OCI-LY1 (cell line): ENCODE results near the gene CCDC85C.

Experiments used
- H2AFZ ChIP-seq: fragments of 200-600 bp; sonication (generic), shearing (Covaris generic); 2 replicates; pipeline ENCODE4 v1.6.0; 2014; ENCODE audit warnings: antibody characterized with exemption, mild to moderate bottlenecking, low read length
- H3F3A ChIP-seq: fragments of 200-600 bp; sonication (generic), shearing (Covaris generic); 2 replicates; pipeline ENCODE4 v1.6.0; 2014; ENCODE audit warnings: mild to moderate bottlenecking, antibody characterized with exemption, low read length, moderate library complexity; ENCODE audit not compliant: insufficient read depth
- H3K27ac ChIP-seq: fragments of 200-600 bp; sonication (generic); 2 replicates; pipeline ENCODE4 v1.5.1; 2014; ENCODE audit warnings: low read length, mixed run types, mild to moderate bottlenecking, low read depth; ENCODE audit not compliant: poor library complexity, severe bottlenecking
- H3K27me3 ChIP-seq: fragments of 200-600 bp; sonication (generic); 2 replicates; pipeline ENCODE4 v1.6.0; 2014; ENCODE audit warnings: antibody characterized with exemption, mild to moderate bottlenecking, low read length, moderate library complexity; ENCODE audit not compliant: insufficient read depth
- H3K36me3 ChIP-seq: fragments of 200-600 bp; sonication (generic); 2 replicates; pipeline ENCODE4 v1.6.1; 2014; ENCODE audit warnings: mild to moderate bottlenecking, antibody characterized with exemption, low read length, moderate library complexity, mixed read lengths; ENCODE audit not compliant: insufficient read depth
- H3K4me1 ChIP-seq: fragments of 200-600 bp; sonication (generic); 2 replicates; pipeline ENCODE4 v1.5.1; 2014; ENCODE audit warnings: mild to moderate bottlenecking, low read length, moderate library complexity; ENCODE audit not compliant: insufficient read depth, severe bottlenecking
- H3K4me2 ChIP-seq: fragments of 200-600 bp; sonication (generic), shearing (Covaris generic); 2 replicates; pipeline ENCODE4 v1.6.1; 2014; ENCODE audit warnings: low read length
- H3K4me3 ChIP-seq: fragments of 200-600 bp; sonication (generic); 2 replicates; pipeline ENCODE4 v1.5.1; 2014; ENCODE audit warnings: low read length, low read depth, mild to moderate bottlenecking, mixed read lengths; ENCODE audit not compliant: poor library complexity, severe bottlenecking
- H3K79me2 ChIP-seq: fragments of 200-600 bp; shearing (Covaris generic); 2 replicates; pipeline ENCODE4 v1.6.1; 2016; ENCODE audit warnings: mixed run types, low read length, mixed read lengths; ENCODE audit not compliant: insufficient read depth
- H3K9ac ChIP-seq: fragments of 200-600 bp; sonication (generic), shearing (Covaris generic); 2 replicates; pipeline ENCODE4 v1.6.1; 2014; ENCODE audit warnings: mild to moderate bottlenecking, low read length, mixed read lengths
- H3K9me2 ChIP-seq: fragments of 200-600 bp; sonication (generic), shearing (Covaris generic); 2 replicates; pipeline ENCODE4 v1.6.1; 2014; ENCODE audit warnings: low read depth, mild to moderate bottlenecking, low read length, mixed read lengths
- H3K9me3 ChIP-seq: fragments of 200-600 bp; shearing (Covaris generic); 2 replicates; pipeline ENCODE4 v1.6.1; 2014; ENCODE audit warnings: low read length, mixed read lengths
- H4K20me1 ChIP-seq: fragments of 200-600 bp; sonication (generic), shearing (Covaris generic); 2 replicates; pipeline ENCODE4 v1.6.0; 2016; ENCODE audit warnings: mild to moderate bottlenecking, low read length; ENCODE audit not compliant: insufficient read depth
- CTCF ChIP-seq: fragments of 200-600 bp; sonication (generic), shearing (Covaris generic); IDR thresholded peaks from 2 replicates; pipeline ENCODE4 v1.5.1; 2017; ENCODE audit warnings: mild to moderate bottlenecking, antibody characterized with exemption, low read length, moderate library complexity, mixed read lengths
- EZH2 ChIP-seq: fragments of 200-600 bp; sonication (generic), shearing (Covaris generic); IDR thresholded peaks from 2 replicates; pipeline ENCODE4 v1.8.0; 2017; ENCODE audit warnings: borderline replicate concordance, mixed run types, mild to moderate bottlenecking, antibody characterized with exemption, low read length, moderate library complexity, mixed read lengths

Gene CCDC85C

GRCh38 chr14:99624024-99624423 lies 20.0 kb upstream of the CCDC85C start:
- Histone ChIP-seq H3K9me3 (no peaks in the 10 kb centered on the region), H3K27me3 (no peaks in the 10 kb centered on the region), H3K4me3 (no peak overlapping the region), H4K20me1 (no peaks in the 10 kb centered on the region), H3K79me2 (no peaks in the 10 kb centered on the region), H3K4me2 (no peak overlapping the region), H2AFZ (no peak overlapping the region), H3K4me1 (no peaks in the 10 kb centered on the region), H3K27ac (no peak overlapping the region), H3K9ac (no peak overlapping the region), H3K9me2 (no peaks in the 10 kb centered on the region), H3K36me3 (no peaks in the 10 kb centered on the region), H3F3A (no peaks in the 10 kb centered on the region)
- no peak for TF ChIP-seq CTCF
- TF ChIP-seq EZH2 = no peak

- no peaks in the 10 kb centered on the region for H3K9me2 ChIP-seq
- H3K4me3 ChIP-seq = no peak overlapping the region
- no peaks in the 10 kb centered on the region for H3K79me2 ChIP-seq
- no peak overlapping the region for H2AFZ ChIP-seq
- no peak overlapping the region for H3K9ac ChIP-seq
- H3K36me3 ChIP-seq = no peaks in the 10 kb centered on the region
- H3F3A ChIP-seq = no peaks in the 10 kb centered on the region
- H3K27ac ChIP-seq = no peak overlapping the region
- TF ChIP-seq CTCF = no peak
- TF ChIP-seq EZH2 = no peak
- H3K27me3 ChIP-seq = no peaks in the 10 kb centered on the region
- no peaks in the 10 kb centered on the region for H4K20me1 ChIP-seq
- H3K9me3 ChIP-seq = no peaks in the 10 kb centered on the region
- H3K4me1 ChIP-seq = no peaks in the 10 kb centered on the region
- H3K4me2 ChIP-seq = no peak overlapping the region
Measured at GRCh38 chr14:99621948-99622347, 17.9 kb upstream of the CCDC85C start.

GRCh38 chr14:99619835-99620834 lies 16.1 kb upstream of the CCDC85C start:
- H3F3A ChIP-seq = no peaks in the 10 kb centered on the region
- H3K4me3 ChIP-seq = no peak overlapping the region
- H3K27ac ChIP-seq = no peak overlapping the region
- H3K9ac ChIP-seq = no peak overlapping the region
- no peak for TF ChIP-seq EZH2
- TF ChIP-seq CTCF = no peak
- no peaks in the 10 kb centered on the region for H4K20me1 ChIP-seq
- no peak overlapping the region for H2AFZ ChIP-seq
- H3K27me3 ChIP-seq = no peaks in the 10 kb centered on the region
- H3K4me2 ChIP-seq = no peak overlapping the region
- no peaks in the 10 kb centered on the region for H3K36me3 ChIP-seq
- H3K9me3 ChIP-seq = no peaks in the 10 kb centered on the region
- no peaks in the 10 kb centered on the region for H3K9me2 ChIP-seq
- H3K4me1 ChIP-seq = no peaks in the 10 kb centered on the region
- H3K79me2 ChIP-seq = no peaks in the 10 kb centered on the region
